ENCODE results near the gene WFDC1.

Gene WFDC1

DNA sequence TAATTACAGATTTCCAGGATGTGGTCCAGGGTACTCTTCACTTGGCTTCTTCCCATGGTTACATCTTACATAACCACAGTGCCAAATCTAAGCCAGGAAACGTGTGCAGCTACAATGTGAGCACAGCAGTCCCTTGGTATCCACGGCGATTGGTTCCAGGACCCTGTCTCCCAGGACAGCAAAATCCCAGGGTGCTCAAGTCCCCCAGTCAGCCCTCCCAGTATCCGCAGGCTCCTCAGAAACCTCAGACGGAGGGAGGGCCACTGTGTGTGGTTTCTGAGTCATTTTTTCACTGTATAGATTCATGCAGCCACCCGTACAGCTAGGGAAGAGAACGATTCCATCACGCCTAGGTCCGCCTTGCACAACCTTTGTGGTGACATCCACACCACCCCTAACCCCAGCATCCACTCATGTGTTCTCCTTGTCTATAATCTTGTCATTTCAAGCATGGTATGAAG, 62.5 kb downstream of the WFDC1 start:
- H3K9me3 ChIP-seq (replicated peaks in 1 of 11): no peaks in the 10 kb centered on the region
- H3K36me3 ChIP-seq: no peaks in the 10 kb centered on the region
- H3K4me1 ChIP-seq: peaks cover 23 to 66% (median 42%) of the 10 kb centered on the region in 10 experiments
- peak overlapping the region in 5 of 11 experiments; percentile 41 to 73 (median 61); a peak in 10 of 22 replicates for H3K27ac ChIP-seq
- peak overlapping the region in 4 of 11 experiments; percentile 12 to 46 (median 32); a peak in 7 of 22 replicates for H3K9ac ChIP-seq
- H4K20me1 ChIP-seq: no peaks in the 10 kb centered on the region
- peak in 5 of 11 experiments; percentile 44 to 85 (median 69); a peak in 9 of 22 replicates for TF ChIP-seq Cebpa-rat (IDR thresholded peaks at IDR 0.05)
- peak overlapping the region in 9 of 11 experiments; percentile 5 to 78 (median 54); a peak in 16 of 22 replicates for H3K4me2 ChIP-seq
- no peaks in the 10 kb centered on the region for H3K27me3 ChIP-seq
- no peak overlapping the region for H3K4me3 ChIP-seq

DNA sequence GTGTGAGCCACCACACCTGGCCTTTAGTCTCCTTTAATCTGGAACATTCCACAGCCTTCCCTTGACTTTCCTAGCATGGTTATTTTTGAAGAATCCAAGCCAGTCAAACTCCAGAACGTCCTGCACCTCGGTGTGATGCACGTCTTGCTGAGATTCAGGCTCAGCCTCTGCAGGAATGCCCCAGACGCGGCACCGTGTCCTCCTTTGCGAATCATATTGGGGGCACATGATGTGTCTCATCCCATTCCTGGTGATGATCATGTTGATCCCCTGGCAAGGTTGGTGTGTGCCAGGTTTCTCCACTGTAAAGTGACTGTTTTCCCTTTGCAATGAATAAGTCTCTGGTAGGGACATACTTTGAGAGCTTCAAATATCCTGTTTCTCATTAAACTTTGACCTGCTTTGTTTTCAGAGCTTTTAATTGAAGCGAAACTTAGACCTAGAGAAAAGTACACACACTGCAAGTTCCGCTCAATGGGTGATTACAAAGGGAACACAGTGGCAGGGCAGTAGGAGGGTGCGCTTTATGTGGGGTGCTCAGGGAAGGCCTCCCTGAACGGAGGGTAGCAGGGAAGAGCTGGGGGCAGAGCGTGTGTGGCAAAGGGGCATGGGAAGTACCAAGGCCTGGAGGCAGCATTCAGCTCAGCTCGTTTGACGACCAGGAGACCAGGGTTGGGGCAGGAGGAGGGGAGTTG, 64.1 kb downstream of the WFDC1 start:
- Histone ChIP-seq H3K4me3 (no peak overlapping the region), H3K9me3 (replicated peaks in 1 of 11) (no peaks in the 10 kb centered on the region), H3K36me3 (no peaks in the 10 kb centered on the region), H3K27me3 (no peaks in the 10 kb centered on the region), H3K4me1 (peaks cover 27 to 81% (median 51%) of the 10 kb centered on the region in 10 experiments), H3K9ac (no peak overlapping the region), H4K20me1 (no peaks in the 10 kb centered on the region), H3K4me2 (peak overlapping the region in 9 of 11 experiments; percentile 17 to 83 (median 59); a peak in 9 of 22 replicates), H3K27ac (peak overlapping the region in 2 of 11 experiments; percentile 27 to 70; a peak in 4 of 22 replicates)
- no peak for TF ChIP-seq Cebpa-rat (IDR thresholded peaks at IDR 0.05)

DNA sequence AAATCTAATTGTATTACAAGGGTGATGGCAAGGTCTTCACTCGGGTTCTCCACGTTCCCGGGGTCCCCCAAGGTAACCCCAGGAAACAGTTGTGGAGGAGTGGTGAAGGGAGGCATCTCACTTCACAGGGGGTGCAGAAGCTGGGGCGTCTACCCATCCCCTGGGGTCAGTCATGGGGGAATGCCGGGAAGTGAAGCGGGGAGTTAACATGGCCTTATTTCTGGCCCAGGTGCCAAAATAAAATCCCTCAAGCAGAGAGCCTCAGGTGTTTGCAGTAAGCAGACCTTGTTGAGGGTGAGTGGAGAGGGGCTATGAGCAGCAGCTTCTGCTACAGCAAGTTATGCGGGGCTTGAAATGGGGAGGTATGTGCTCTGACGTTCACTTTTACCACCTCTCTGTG, 64.6 kb downstream of the WFDC1 start:
- no peaks in the 10 kb centered on the region for H4K20me1 ChIP-seq
- H3K36me3 ChIP-seq: no peaks in the 10 kb centered on the region
- peaks cover 27 to 87% (median 51%) of the 10 kb centered on the region in 10 experiments for H3K4me1 ChIP-seq
- no peak for TF ChIP-seq Cebpa-rat (IDR thresholded peaks at IDR 0.05)
- H3K4me2 ChIP-seq: peak overlapping the region in 9 of 11 experiments; percentile 17 to 83 (median 59); a peak in 11 of 22 replicates
- peak overlapping the region in 3 of 11 experiments; percentile 19 to 70 (median 27); a peak in 4 of 22 replicates for H3K27ac ChIP-seq
- H3K9ac ChIP-seq: no peak overlapping the region
- no peaks in the 10 kb centered on the region for H3K9me3 ChIP-seq (replicated peaks in 1 of 11)
- H3K27me3 ChIP-seq: no peaks in the 10 kb centered on the region
- H3K4me3 ChIP-seq: no peak overlapping the region

DNA sequence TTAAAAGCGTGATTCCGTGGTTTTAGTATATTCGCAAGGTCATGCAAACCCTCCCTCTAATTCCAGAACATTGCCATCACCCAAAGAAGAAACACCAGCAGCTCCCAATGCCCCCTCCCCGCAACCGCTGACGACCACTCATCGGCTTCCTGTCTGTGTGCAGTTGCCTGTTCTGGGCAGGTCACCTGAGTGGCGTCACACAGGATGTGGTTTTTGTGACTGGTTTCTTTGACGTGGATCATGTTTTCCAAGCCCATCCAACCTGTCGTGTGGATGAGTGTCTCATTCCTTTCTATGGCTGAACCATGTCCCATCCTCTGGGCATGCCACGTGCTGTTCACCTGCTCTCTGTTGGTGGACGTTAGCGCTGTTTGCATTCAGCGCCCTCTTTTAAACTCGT, 65.5 kb downstream of the WFDC1 start:
- peak overlapping the region; percentile 17 to 83 (median 51) for H3K4me2 ChIP-seq
- peak overlapping the region in 1 of 11 experiments; percentile 40; a peak in 1 of 22 replicates for H3K27ac ChIP-seq
- no peaks in the 10 kb centered on the region for H4K20me1 ChIP-seq
- peaks cover 27 to 88% (median 51%) of the 10 kb centered on the region in 10 experiments for H3K4me1 ChIP-seq
- H3K36me3 ChIP-seq: no peaks in the 10 kb centered on the region
- no peak overlapping the region for H3K9ac ChIP-seq
- no peak overlapping the region for H3K4me3 ChIP-seq
- H3K27me3 ChIP-seq: no peaks in the 10 kb centered on the region
- TF ChIP-seq Cebpa-rat (IDR thresholded peaks at IDR 0.05): no peak
- H3K9me3 ChIP-seq (replicated peaks in 1 of 11): no peaks in the 10 kb centered on the region

DNA sequence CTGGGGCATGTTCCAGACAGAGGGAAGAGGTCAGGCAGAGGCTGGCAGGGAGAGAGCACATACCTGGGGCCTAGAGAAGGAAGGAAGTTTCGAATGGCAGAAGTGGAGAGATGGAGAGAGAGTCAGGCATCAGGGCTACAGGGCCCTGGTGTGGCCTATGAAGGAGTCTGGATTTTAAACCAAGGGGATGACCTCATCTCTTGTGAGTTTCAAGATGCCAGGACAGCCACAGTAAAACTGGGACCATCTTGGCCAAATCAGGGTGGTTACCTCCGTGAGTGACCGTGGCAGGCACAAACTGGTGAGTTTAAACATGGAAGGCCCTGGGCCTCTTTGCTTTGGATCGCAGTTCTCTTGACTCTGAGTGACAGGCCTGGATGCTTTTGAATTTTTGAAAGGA, 66.1 kb downstream of the WFDC1 start:
- no peak overlapping the region for H3K4me3 ChIP-seq
- no peaks in the 10 kb centered on the region for H3K9me3 ChIP-seq (replicated peaks in 1 of 11)
- no peak overlapping the region for H3K9ac ChIP-seq
- H3K27me3 ChIP-seq: no peaks in the 10 kb centered on the region
- no peaks in the 10 kb centered on the region for H4K20me1 ChIP-seq
- H3K36me3 ChIP-seq: no peaks in the 10 kb centered on the region
- TF ChIP-seq Cebpa-rat (IDR thresholded peaks at IDR 0.05): no peak
- H3K4me1 ChIP-seq: peaks cover 27 to 86% (median 51%) of the 10 kb centered on the region in 10 experiments
- peak overlapping the region in 2 of 11 experiments; percentile 15 to 40; a peak in 3 of 22 replicates for H3K27ac ChIP-seq
- H3K4me2 ChIP-seq: peak overlapping the region in 10 of 11 experiments; percentile 17 to 83 (median 55); a peak in 16 of 22 replicates

DNA sequence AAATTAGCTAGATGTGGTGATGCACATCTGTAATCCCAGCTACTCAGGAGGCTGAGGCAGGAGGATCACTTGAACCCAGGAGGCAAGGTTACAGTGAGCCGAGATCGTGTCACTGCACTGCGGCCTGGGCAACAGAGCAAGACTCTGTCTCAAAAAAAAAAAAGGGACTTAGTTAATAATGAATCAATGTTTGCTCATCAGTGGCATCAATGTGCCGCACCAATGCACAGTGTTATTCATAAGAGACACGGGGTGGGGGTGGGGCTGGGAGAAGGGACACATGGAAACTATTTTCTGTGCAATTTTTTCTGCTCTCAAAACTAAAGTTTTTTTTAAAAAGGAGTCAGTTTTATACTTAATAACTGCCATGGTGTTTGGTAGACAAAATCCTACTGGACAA, 66.9 kb downstream of the WFDC1 start:
- TF ChIP-seq Cebpa-rat (IDR thresholded peaks at IDR 0.05): no peak
- H3K9me3 ChIP-seq (replicated peaks in 1 of 11): no peaks in the 10 kb centered on the region
- peak overlapping the region in 7 of 11 experiments; percentile 48 to 66 (median 59); a peak in 11 of 22 replicates for H3K4me2 ChIP-seq
- no peaks in the 10 kb centered on the region for H3K36me3 ChIP-seq
- peaks cover 23 to 83% (median 46%) of the 10 kb centered on the region in 10 experiments for H3K4me1 ChIP-seq
- no peak overlapping the region for H3K4me3 ChIP-seq
- no peak overlapping the region for H3K27ac ChIP-seq
- H3K27me3 ChIP-seq: peaks cover 0 to 3% (median 0%) of the 10 kb centered on the region in 11 experiments; a peak in 7 of 22 replicates
- H3K9ac ChIP-seq: no peak overlapping the region
- no peaks in the 10 kb centered on the region for H4K20me1 ChIP-seq

DNA sequence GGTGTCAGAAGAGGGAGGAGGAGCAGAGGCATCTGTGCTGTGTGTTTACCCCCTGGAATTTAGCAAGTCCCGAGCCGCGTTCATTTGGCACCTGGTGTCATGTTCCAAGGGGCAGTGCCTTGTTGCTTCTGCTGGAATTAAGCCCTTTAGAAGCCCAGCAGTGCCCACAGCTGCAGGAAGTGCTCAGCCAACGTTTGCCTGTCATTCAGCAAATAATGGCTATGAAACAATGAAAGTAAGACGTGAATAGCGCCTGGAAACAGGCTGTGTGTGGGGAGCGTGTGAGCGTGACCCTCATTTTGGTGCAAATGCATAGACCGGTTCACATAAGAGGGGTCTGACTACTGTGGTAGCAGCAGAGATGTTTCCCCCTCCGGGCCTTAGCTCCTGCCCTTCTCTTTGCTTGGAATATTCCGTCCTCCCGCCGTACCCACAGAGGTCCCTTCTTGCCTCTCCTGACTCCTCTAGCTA, 67.8 kb downstream of the WFDC1 start:
- H3K36me3 ChIP-seq: no peaks in the 10 kb centered on the region
- H4K20me1 ChIP-seq: no peaks in the 10 kb centered on the region; a peak in 1 of 22 replicates
- peaks cover 18 to 82% (median 42%) of the 10 kb centered on the region in 10 experiments for H3K4me1 ChIP-seq
- peaks cover 6 to 13% (median 10%) of the 10 kb centered on the region in 11 experiments for H3K27me3 ChIP-seq
- H3K9ac ChIP-seq: no peak overlapping the region
- no peaks in the 10 kb centered on the region for H3K9me3 ChIP-seq (replicated peaks in 1 of 11)
- no peak for TF ChIP-seq Cebpa-rat (IDR thresholded peaks at IDR 0.05)
- peak overlapping the region; percentile 20 to 66 (median 55) for H3K4me2 ChIP-seq
- H3K4me3 ChIP-seq: no peak overlapping the region
- no peak overlapping the region for H3K27ac ChIP-seq

DNA sequence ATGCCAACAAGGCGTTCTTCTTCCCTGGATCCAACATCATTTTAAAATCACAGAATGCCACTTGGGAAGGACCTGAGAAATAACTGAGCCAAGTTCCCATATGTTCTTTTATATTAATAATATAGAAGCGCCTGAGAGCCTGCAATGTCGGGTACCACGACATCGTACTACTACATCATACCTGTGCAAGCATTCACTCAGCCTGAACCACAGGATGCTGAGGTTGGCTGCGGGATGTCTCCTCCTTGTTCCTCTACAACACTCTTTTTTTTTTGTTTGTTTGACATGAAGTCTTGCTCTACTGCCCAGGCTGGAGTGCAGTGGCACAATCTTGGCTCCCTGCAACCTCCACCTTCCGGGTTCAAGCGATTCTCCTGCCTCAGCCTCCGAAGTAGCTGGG, 71.5 kb downstream of the WFDC1 start:
- Histone ChIP-seq H3K36me3 (no peaks in the 10 kb centered on the region), H3K27me3 (peaks cover 26 to 42% (median 38%) of the 10 kb centered on the region in 11 experiments)

DNA sequence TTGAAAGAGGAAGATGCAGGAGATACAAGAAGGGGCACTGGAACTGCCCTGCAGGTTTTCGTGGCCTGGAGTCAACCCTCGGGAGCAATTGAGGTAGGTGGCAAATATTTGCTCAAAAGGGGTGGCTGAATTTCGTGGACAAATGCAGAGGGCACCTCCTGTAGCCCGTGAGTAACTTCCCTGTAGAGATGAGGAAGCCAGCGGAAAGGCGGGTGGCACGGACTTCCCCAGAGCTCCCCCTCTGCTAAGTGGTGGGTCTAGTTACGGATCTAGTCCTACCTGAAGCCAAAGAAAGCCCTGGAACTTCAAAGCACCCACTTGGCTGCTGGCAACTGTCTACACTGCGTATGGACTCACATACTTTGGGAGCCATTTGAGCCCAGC, 72.6 kb downstream of the WFDC1 start:
- Histone ChIP-seq H3K27me3 (peaks cover 26 to 42% (median 38%) of the 10 kb centered on the region in 11 experiments), H3K9me3 (replicated peaks in 1 of 11) (no peaks in the 10 kb centered on the region), H3K4me1 (peaks cover 17 to 83% (median 47%) of the 10 kb centered on the region in 10 experiments), H3K36me3 (no peaks in the 10 kb centered on the region), H3K4me2 (peak overlapping the region in 5 of 11 experiments; percentile 20 to 51 (median 38); a peak in 8 of 22 replicates), H3K9ac (no peak overlapping the region), H4K20me1 (no peaks in the 10 kb centered on the region; a peak in 1 of 22 replicates), H3K4me3 (no peak overlapping the region), H3K27ac (no peak overlapping the region)
- no peak for TF ChIP-seq Cebpa-rat (IDR thresholded peaks at IDR 0.05)

More for the DNA sequence above, 71.5 kb downstream of the WFDC1 start:
- H3K4me1 ChIP-seq: peaks cover 26 to 83% (median 42%) of the 10 kb centered on the region in 10 experiments
- no peak overlapping the region for H3K27ac ChIP-seq
- H4K20me1 ChIP-seq: no peaks in the 10 kb centered on the region; a peak in 1 of 22 replicates
- H3K9ac ChIP-seq: no peak overlapping the region
- no peaks in the 10 kb centered on the region for H3K9me3 ChIP-seq (replicated peaks in 1 of 11)
- no peak overlapping the region for H3K4me3 ChIP-seq
- H3K4me2 ChIP-seq: peak overlapping the region in 2 of 11 experiments; percentile 38 to 51; a peak in 3 of 22 replicates
- TF ChIP-seq Cebpa-rat (IDR thresholded peaks at IDR 0.05): no peak
